ENCODE measurements around the gene PFKM.

Gene PFKM

GRCh38 chr12:48105321-48105866, 13.8 kb upstream of the PFKM start:
- peak overlapping the region; percentile 82 for H3K4me3 ChIP-seq (ENCODE audit: low read length)
- H3K4me2 ChIP-seq (ENCODE audit: low read length), result peak overlapping the region; percentile 94
- no peaks in the 10 kb centered on the region for H3K9me3 ChIP-seq (ENCODE audit: insufficient read depth, low read length)
- H3K4me1 ChIP-seq (ENCODE audit: low read length), result peaks cover 23% of the 10 kb centered on the region
- peak overlapping the region; percentile 96 for H3K27ac ChIP-seq (ENCODE audit: low read length)
- H3K9ac ChIP-seq (ENCODE audit: low read length), result peak overlapping the region; percentile 97
- peaks cover 63% of the 10 kb centered on the region for H3K79me2 ChIP-seq (ENCODE audit: low read length)
- no peaks in the 10 kb centered on the region for H4K20me1 ChIP-seq (ENCODE audit: insufficient read depth, low read length)
- TF ChIP-seq, protein P1, sequence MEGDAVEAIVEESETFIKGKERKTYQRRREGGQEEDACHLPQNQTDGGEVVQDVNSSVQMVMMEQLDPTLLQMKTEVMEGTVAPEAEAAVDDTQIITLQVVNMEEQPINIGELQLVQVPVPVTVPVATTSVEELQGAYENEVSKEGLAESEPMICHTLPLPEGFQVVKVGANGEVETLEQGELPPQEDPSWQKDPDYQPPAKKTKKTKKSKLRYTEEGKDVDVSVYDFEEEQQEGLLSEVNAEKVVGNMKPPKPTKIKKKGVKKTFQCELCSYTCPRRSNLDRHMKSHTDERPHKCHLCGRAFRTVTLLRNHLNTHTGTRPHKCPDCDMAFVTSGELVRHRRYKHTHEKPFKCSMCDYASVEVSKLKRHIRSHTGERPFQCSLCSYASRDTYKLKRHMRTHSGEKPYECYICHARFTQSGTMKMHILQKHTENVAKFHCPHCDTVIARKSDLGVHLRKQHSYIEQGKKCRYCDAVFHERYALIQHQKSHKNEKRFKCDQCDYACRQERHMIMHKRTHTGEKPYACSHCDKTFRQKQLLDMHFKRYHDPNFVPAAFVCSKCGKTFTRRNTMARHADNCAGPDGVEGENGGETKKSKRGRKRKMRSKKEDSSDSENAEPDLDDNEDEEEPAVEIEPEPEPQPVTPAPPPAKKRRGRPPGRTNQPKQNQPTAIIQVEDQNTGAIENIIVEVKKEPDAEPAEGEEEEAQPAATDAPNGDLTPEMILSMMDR (IDR thresholded peaks at IDR 0.05; ENCODE audit: low read depth, low read length), result no peak
- TF ChIP-seq EZH2phosphoT487 (IDR thresholded peaks at IDR 0.05; ENCODE audit: low read depth), result no peak
- no peaks in the 10 kb centered on the region for H3K27me3 ChIP-seq (ENCODE audit: low read depth, low read length)
- peak overlapping the region; percentile 67 for H2AFZ ChIP-seq (ENCODE audit: low read depth, low read length)
- H3K36me3 ChIP-seq (replicated peaks; ENCODE audit: low read depth, low read length), result peaks cover 3% of the 10 kb centered on the region

- Histone ChIP-seq H3K4me1 (ENCODE audit: low read length) (peaks cover 23% of the 10 kb centered on the region), H2AFZ (ENCODE audit: low read depth, low read length) (peak within 1 kb of the TSS; percentile 67), H3K27me3 (ENCODE audit: low read depth, low read length) (no peaks in the 10 kb centered on the region), H3K79me2 (ENCODE audit: low read length) (peaks cover 56% of the 10 kb centered on the region), H4K20me1 (ENCODE audit: insufficient read depth, low read length) (no peaks in the 10 kb centered on the region), H3K4me3 (ENCODE audit: low read length) (peak within 1 kb of the TSS; percentile 82), H3K9me3 (ENCODE audit: insufficient read depth, low read length) (no peaks in the 10 kb centered on the region), H3K27ac (ENCODE audit: low read length) (peak within 1 kb of the TSS; percentile 96), H3K4me2 (ENCODE audit: low read length) (peak within 1 kb of the TSS; percentile 94), H3K9ac (ENCODE audit: low read length) (peak within 1 kb of the TSS; percentile 97), H3K36me3 (replicated peaks; ENCODE audit: low read depth, low read length) (no peaks in the 10 kb centered on the region)
- TF ChIP-seq, protein P1 (IDR thresholded peaks at IDR 0.05; ENCODE audit: low read depth, low read length), result no peak
- TF ChIP-seq EZH2phosphoT487 (IDR thresholded peaks at IDR 0.05; ENCODE audit: low read depth), result no peak
Observed at GRCh38 chr12:48105867-48106680, 13.1 kb upstream of the PFKM start, which contains the start of gene SENP1. Gene SENP1 (minus strand): TSS chr12:48106079. CDS start chr12:48101472, 4,607 bp downstream.

DNA sequence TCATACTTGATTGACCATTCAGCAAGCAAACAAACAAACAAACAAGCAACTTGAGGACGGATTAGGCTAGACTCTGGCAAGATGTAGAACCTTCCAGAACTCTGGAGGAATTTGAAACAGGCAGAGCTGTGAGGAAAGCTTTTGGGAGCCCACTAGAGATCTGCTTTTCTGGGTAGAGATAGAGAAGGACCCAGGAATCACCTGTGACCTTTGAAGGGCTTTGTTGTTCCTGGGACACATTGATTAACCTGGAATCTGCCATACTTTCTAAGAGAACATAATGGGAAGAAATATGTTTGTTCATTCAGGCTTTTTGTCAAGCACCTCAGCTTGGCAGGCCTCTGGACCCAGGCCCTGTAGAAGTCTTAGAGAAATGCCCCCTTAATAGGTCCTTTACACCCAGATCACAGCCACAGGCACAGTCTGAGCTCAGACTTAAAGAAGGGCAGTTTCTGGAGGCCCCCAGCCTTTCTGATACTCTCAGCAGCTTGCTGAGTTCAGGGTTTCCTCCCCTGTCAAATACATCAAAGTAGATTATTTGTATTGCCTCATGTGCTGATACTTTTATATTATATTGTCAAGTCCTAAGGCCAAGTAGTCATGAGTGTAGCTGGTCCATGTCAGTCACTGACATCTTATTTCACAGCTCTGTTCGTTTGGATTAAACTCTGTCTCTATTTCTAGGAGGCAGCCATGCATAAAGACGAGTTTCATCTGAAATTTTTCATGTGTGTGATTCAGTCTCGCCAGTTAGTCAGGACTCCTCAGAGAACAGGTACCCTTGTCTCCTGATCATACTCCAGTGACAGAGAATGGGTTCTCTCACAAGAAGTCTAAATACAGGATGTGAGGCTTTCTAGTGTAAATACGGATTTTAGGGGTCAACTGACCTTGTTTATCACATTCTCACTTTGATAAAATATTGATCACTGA, 12.2 kb upstream of the PFKM start:
- Histone ChIP-seq H3K9ac (ENCODE audit: low read length) (peak overlapping the region; percentile 97), H4K20me1 (ENCODE audit: insufficient read depth, low read length) (no peaks in the 10 kb centered on the region), H3K4me2 (ENCODE audit: low read length) (peak overlapping the region; percentile 94), H2AFZ (ENCODE audit: low read depth, low read length) (peak overlapping the region; percentile 67), H3K79me2 (ENCODE audit: low read length) (peaks cover 47% of the 10 kb centered on the region), H3K27me3 (ENCODE audit: low read depth, low read length) (no peaks in the 10 kb centered on the region), H3K27ac (ENCODE audit: low read length) (peak overlapping the region; percentile 96), H3K9me3 (ENCODE audit: insufficient read depth, low read length) (no peaks in the 10 kb centered on the region), H3K4me3 (ENCODE audit: low read length) (peak overlapping the region; percentile 82), H3K36me3 (replicated peaks; ENCODE audit: low read depth, low read length) (no peaks in the 10 kb centered on the region), H3K4me1 (ENCODE audit: low read length) (peaks cover 23% of the 10 kb centered on the region)
- TF ChIP-seq, protein P1 (IDR thresholded peaks at IDR 0.05; ENCODE audit: low read depth, low read length), result no peak
- TF ChIP-seq EZH2phosphoT487 (IDR thresholded peaks at IDR 0.05; ENCODE audit: low read depth), result no peak

Measured in OCI-LY3 (cell line).